Endothelial cell of umbilical vein (primary cell): ENCODE data around the gene FRRS1L. TPM values are rescaled to one million over a fixed set of nuclear protein-coding genes. Genes with fewer than 3 reads are reported as not detected.
A peak's percentile ranks its signal among the peaks of the same experiment; 100 is the strongest.

ENCODE experiments used
- BruUV-seq: library from RNA; stranded (reverse); fragments of 400-500 nt; replicated peaks from 2 replicates; lab custom pipeline; 2021; lab: Mats Ljungman, UMichigan
- CTCF ChIA-PET: fragments of 300-600, 350-600 bp; sonication (Branson Sonifier 250); formaldehyde crosslinking; loops from one replicate; lab custom pipeline; 2021; ENCODE audit warnings: antibody characterized with exemption, inconsistent platforms; lab: Charles Lee
- POLR2A ChIA-PET: fragments of 300-600, 350-600 bp; sonication (Branson Sonifier 250); formaldehyde crosslinking; loops from one replicate; lab custom pipeline; 2021; ENCODE audit warnings: antibody characterized with exemption, inconsistent platforms; lab: Charles Lee
- DNase-seq: peaks from one replicate; pipeline ENCODE4 v3.0.0-alpha.2; 2011; ENCODE audit warnings: low read depth, low spot score
- FAIRE-seq: peaks from 2 replicates; lab custom pipeline; 2011; peaks lifted over from hg19 to GRCh38; lab: Jason Lieb, UNC
- H2AFZ ChIP-seq: 2 replicates; pipeline ENCODE4 v1.6.0; 2012; ENCODE audit warnings: low read depth, low read length, control low read depth, inconsistent platforms
- H3K27ac ChIP-seq: 2 replicates; pipeline ENCODE4 v1.5.1; 2011; ENCODE audit warnings: low read depth, mild to moderate bottlenecking, control low read depth, low read length, moderate library complexity; ENCODE audit not compliant: insufficient read depth
- H3K27me3 ChIP-seq, 2 experiments: 2 replicates each; pipeline versions ENCODE4 v1.6.0 to v1.6.1; 2011; ENCODE audit warnings: low read length in 2 of 2, mixed read lengths in 1 of 2; ENCODE audit not compliant: control insufficient read depth in 2 of 2, insufficient read depth in 2 of 2
- H3K36me3 ChIP-seq, 2 experiments: 2 replicates in 1 of 2; 3 replicates in 1 of 2; pipeline ENCODE4 v1.5.1; 2011; ENCODE audit warnings: low read length in 2 of 2, mild to moderate bottlenecking in 1 of 2, moderate library complexity in 1 of 2; ENCODE audit not compliant: control insufficient read depth in 2 of 2, insufficient read depth in 2 of 2; ENCODE audit errors: extremely low read depth in 1 of 2
- H3K4me1 ChIP-seq: 3 replicates; pipeline ENCODE4 v1.5.1; 2011; ENCODE audit warnings: mild to moderate bottlenecking, low read length; ENCODE audit not compliant: control insufficient read depth, insufficient read depth; ENCODE audit errors: extremely low read depth
- H3K4me2 ChIP-seq: 2 replicates; pipeline ENCODE4 v1.6.1; 2011; ENCODE audit warnings: low read length, control low read depth, mixed read lengths; ENCODE audit not compliant: insufficient read depth
- H3K4me3 ChIP-seq, 3 experiments: fragments of 200-600 bp in 1 of 3; sonication (generic), shearing (Covaris generic) in 1 of 3; replicated peaks in 1 of 3; 2 replicates each; pipeline ENCODE4 v1.5.1; 2011 to 2016; ENCODE audit warnings: control low read depth in 3 of 3, low read length in 3 of 3, mild to moderate bottlenecking in 2 of 3, inconsistent platforms in 1 of 3, low read depth in 1 of 3, moderate library complexity in 1 of 3; ENCODE audit not compliant: insufficient read depth in 1 of 3
- H3K79me2 ChIP-seq: 2 replicates; pipeline ENCODE4 v1.6.0; 2012; ENCODE audit warnings: low read length, inconsistent platforms; ENCODE audit not compliant: control insufficient read depth, insufficient read depth
- H3K9ac ChIP-seq: replicated peaks from 2 replicates; pipeline ENCODE3; 2011; ENCODE audit warnings: low read length, control low read depth; ENCODE audit not compliant: insufficient read depth; ENCODE audit errors: extremely low read depth
- H3K9me1 ChIP-seq: replicated peaks from 3 replicates; pipeline ENCODE4 v1.6.0; 2011; ENCODE audit warnings: mild to moderate bottlenecking, low read length; ENCODE audit not compliant: control insufficient read depth, insufficient read depth; ENCODE audit errors: extremely low read depth
- H3K9me3 ChIP-seq: replicated peaks from 2 replicates; pipeline ENCODE4 v1.5.1; 2012; ENCODE audit warnings: low read length, inconsistent platforms; ENCODE audit not compliant: control insufficient read depth, insufficient read depth
- H4K20me1 ChIP-seq: replicated peaks from 2 replicates; pipeline ENCODE3; 2011; ENCODE audit warnings: mild to moderate bottlenecking, low read length; ENCODE audit not compliant: control insufficient read depth, insufficient read depth; ENCODE audit errors: extremely low read depth
- EZH2 ChIP-seq: IDR thresholded peaks from 2 replicates; pipeline ENCODE4 v1.6.1; 2012; ENCODE audit warnings: borderline replicate concordance, low read depth, mild to moderate bottlenecking, moderate library complexity, low read length, inconsistent platforms; ENCODE audit not compliant: severe bottlenecking
- FOS ChIP-seq: IDR thresholded peaks from 2 replicates; pipeline ENCODE4 v1.6.1; 2011; ENCODE audit warnings: mild to moderate bottlenecking, low read length, moderate library complexity, borderline replicate concordance; ENCODE audit not compliant: insufficient read depth
- GATA2 ChIP-seq: IDR thresholded peaks from 2 replicates; pipeline ENCODE4 v1.7.0; 2011; ENCODE audit warnings: low read depth, mild to moderate bottlenecking, moderate library complexity, mixed read lengths, low read length; ENCODE audit not compliant: insufficient read length, insufficient read depth
- JUN ChIP-seq: IDR thresholded peaks from 2 replicates; pipeline ENCODE4 v1.6.1; 2011; ENCODE audit warnings: borderline replicate concordance, low read depth; ENCODE audit not compliant: insufficient read length, insufficient read depth
- MYC ChIP-seq: IDR thresholded peaks from one replicate; pipeline ENCODE4 v1.6.1; 2011; ENCODE audit warnings: mild to moderate bottlenecking, low read depth, low read length
- POLR2A ChIP-seq: IDR thresholded peaks from 2 replicates; pipeline ENCODE4 v1.6.1; 2012; ENCODE audit warnings: low read depth, mild to moderate bottlenecking, control low read depth, low read length
- POLR2AphosphoS5 ChIP-seq: IDR thresholded peaks from 2 replicates; pipeline ENCODE4 v1.6.1; 2012; ENCODE audit warnings: low read depth, mild to moderate bottlenecking, control low read depth, low read length, moderate library complexity; ENCODE audit not compliant: insufficient read depth
- dilution Hi-C: fragments of 300-500 bp; cut with MboI; formaldehyde crosslinking; loops from one replicate; pipeline ENCODE4 v1.15.0; 2019; ENCODE audit warnings: low sequenced_read_pairs; ENCODE audit not compliant: extremely low pct_ligation_motif_present
- intact Hi-C: fragments of 100-400 bp; cut with micrococcal nuclease; formaldehyde crosslinking; loops from one replicate; pipeline ENCODE4 v1.10.0; 2022
- polyA plus RNA-seq, 4 experiments: library from polyadenylated mRNA; depleted of rRNA in 3 of 4; stranded (reverse) in 3 of 4; unstranded in 1 of 4; fragments of >200 nt; gene quantifications; 2 replicates each; pipeline versions ENCODE4 v1.2.1 to v1.2.3, GENCODE V29; 2011 to 2012; ENCODE audit warnings: missing spikeins in 1 of 4
- total RNA-seq: library from RNA; stranded (reverse); gene quantifications from 2 replicates; pipeline ENCODE4 v1.2.3, GENCODE V29; 2021
- TF ChIP-seq, protein P1 (sequence below), 2 donors: IDR thresholded peaks; 1 replicate in 1 of 2; 2 replicates in 1 of 2; pipeline ENCODE4 v1.5.1; 2011; ENCODE audit warnings: low read length in 2 of 2, mild to moderate bottlenecking in 2 of 2, moderate library complexity in 2 of 2, control low read depth in 1 of 2, inconsistent platforms in 1 of 2, low read depth in 1 of 2; ENCODE audit not compliant: insufficient read depth in 1 of 2; ENCODE audit errors: extremely low read depth in 1 of 2
- TF ChIP-seq, protein P2 (sequence below): IDR thresholded peaks from 2 replicates; pipeline ENCODE4 v1.6.1; 2011; ENCODE audit not compliant: insufficient read depth, insufficient read length

The FRRS1L gene
- total and polyA plus RNA-seq, 2 donors (not counting 3 experiments of a cell fraction or from before 2014, with no cell fraction given) = not detected

DNA sequence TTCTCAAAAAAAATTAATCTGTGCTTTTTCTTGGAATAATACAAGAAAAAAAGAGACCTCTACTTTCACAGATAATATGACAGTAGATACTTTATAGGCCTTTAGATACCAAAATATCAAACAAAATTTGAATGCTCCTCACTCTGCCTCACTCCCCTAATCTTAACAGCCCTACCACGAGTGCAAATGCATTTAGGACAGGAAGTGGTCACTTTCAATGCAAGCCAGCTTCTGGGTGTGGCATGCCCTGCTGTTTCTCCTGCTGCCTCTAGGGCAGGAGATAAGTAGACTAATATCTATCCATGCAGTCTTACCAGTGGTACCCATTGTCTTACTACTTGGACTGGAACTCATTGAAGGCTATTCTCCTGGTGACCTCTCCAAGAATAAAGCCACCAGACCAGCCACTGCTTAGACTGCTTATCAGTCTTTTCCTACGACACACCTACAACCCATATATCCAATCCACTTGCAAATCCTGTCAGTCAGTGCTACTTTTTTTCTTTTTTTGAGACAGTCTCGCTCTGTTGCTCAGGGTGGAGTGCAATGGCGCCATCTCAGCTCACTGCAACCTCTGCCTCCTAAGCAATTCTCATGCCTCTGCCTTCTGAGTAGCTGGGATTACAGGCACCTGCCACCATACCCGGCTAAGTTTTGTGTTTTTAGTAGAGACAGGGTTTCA is 23.0 kb downstream of the FRRS1L start:
- Histone ChIP-seq H2AFZ (no peak overlapping the region), H3K4me2 (no peak overlapping the region), H3K79me2 (no peaks in the 10 kb centered on the region), H3K9me1 (no peaks in the 10 kb centered on the region), H3K27me3 (peaks cover 6 to 10% of the 10 kb centered on the region in 2 experiments), H3K9me3 (no peaks in the 10 kb centered on the region), H3K4me1 (no peaks in the 10 kb centered on the region), H3K27ac (no peak overlapping the region), H3K36me3 (no peaks in the 10 kb centered on the region), H3K4me3 (no peak overlapping the region), H3K9ac (no peak overlapping the region), H4K20me1 (no peaks in the 10 kb centered on the region)
- POLR2A ChIA-PET = no interaction called here
- DNase-seq (no peak), FAIRE-seq (no peak)
- CTCF ChIA-PET = interaction anchor here (0.8 to 1.0 kb wide), 3 partner anchors 39 to 267 kb away, joined by 3 to 4 read pairs (median 3); no protein-coding TSS in a partner anchor
- no TSS peak for BruUV-seq
- TF ChIP-seq, protein P1, sequence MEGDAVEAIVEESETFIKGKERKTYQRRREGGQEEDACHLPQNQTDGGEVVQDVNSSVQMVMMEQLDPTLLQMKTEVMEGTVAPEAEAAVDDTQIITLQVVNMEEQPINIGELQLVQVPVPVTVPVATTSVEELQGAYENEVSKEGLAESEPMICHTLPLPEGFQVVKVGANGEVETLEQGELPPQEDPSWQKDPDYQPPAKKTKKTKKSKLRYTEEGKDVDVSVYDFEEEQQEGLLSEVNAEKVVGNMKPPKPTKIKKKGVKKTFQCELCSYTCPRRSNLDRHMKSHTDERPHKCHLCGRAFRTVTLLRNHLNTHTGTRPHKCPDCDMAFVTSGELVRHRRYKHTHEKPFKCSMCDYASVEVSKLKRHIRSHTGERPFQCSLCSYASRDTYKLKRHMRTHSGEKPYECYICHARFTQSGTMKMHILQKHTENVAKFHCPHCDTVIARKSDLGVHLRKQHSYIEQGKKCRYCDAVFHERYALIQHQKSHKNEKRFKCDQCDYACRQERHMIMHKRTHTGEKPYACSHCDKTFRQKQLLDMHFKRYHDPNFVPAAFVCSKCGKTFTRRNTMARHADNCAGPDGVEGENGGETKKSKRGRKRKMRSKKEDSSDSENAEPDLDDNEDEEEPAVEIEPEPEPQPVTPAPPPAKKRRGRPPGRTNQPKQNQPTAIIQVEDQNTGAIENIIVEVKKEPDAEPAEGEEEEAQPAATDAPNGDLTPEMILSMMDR (IDR thresholded peaks at IDR 0.05; ENCODE audit: extremely low read depth in 1 of 2, insufficient read depth in 1 of 2, low read depth in 1 of 2, low read length in 2 of 2) = peak in 1 of 2 donors; percentile 22
- TF ChIP-seq FOS = no peak
- dilution Hi-C loops = no loop called here
- intact Hi-C loops = no loop called here

DNA sequence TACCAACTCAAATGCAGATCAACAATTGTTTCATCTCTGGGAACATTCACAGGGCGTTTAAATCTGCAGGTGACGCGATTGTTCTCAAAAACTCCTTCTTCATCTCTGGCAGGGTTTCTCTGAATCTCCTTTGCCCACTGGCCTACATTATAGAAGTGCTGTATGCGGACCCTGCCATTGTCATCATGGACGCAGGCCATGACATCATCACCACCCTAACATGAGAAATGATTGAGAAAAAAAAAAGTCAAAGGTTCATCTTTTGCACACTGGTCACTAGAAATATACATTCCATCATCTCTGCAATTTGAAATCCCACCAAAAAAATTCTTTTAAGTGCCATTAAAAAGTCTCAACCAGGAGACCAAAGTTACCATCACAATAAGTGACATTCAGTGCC is 25.7 kb downstream of the FRRS1L start:
- dilution Hi-C loops = no loop called here

More for the DNA sequence above, 25.7 kb downstream of the FRRS1L start:
- intact Hi-C loops = no loop called here
- Histone ChIP-seq H3K9me3 (no peaks in the 10 kb centered on the region), H3K79me2 (no peaks in the 10 kb centered on the region), H3K9ac (no peak overlapping the region), H3K27ac (no peak overlapping the region), H3K4me3 (no peak overlapping the region), H4K20me1 (no peaks in the 10 kb centered on the region), H3K4me1 (no peaks in the 10 kb centered on the region), H2AFZ (no peak overlapping the region), H3K27me3 (peaks cover 3 to 4% of the 10 kb centered on the region in 2 experiments), H3K36me3 (no peaks in the 10 kb centered on the region), H3K9me1 (no peaks in the 10 kb centered on the region), H3K4me2 (no peak overlapping the region)
- POLR2A ChIA-PET = no interaction called here
- FAIRE-seq (no peak), DNase-seq (no peak)
- no TSS peak for BruUV-seq
- CTCF ChIA-PET = no interaction called here
- TF ChIP-seq GATA2 (no peak), POLR2AphosphoS5 (no peak), POLR2A (no peak), EZH2 (no peak), JUN (no peak), MYC (no peak), FOS (no peak)
- TF ChIP-seq, protein P1 (IDR thresholded peaks at IDR 0.05; ENCODE audit: extremely low read depth in 1 of 2, insufficient read depth in 1 of 2, low read depth in 1 of 2, low read length in 2 of 2) = no peak
- TF ChIP-seq, protein P2, sequence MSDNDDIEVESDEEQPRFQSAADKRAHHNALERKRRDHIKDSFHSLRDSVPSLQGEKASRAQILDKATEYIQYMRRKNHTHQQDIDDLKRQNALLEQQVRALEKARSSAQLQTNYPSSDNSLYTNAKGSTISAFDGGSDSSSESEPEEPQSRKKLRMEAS = no peak
